ENCODE measurements around the gene MRPS23.

The MRPS23 gene

GRCh38 chr17:57864273-57864672, 14.4 kb upstream of the MRPS23 start:
- POLR2A ChIA-PET: interaction anchor here (1.4 to 2.5 kb wide), 2 partner anchors 11 to 122 kb away, joined by 5 to 10 read pairs; no protein-coding TSS in a partner anchor
- Histone ChIP-seq H3K36me3 (ENCODE audit: control insufficient read depth in 2 of 2, insufficient read depth in 1 of 2, low read length in 2 of 2) (peaks cover 0 to 14% of the 10 kb centered on the region in 2 experiments; a peak in 2 of 3 replicates), H3K9me3 (ENCODE audit: control insufficient read depth, insufficient read depth, low read depth, low read length) (no peaks in the 10 kb centered on the region), H3K4me1 (ENCODE audit: control insufficient read depth, insufficient read depth, low read length) (peaks cover 10% of the 10 kb centered on the region; the same call in 1 of the 2 replicates), H3K27ac (ENCODE audit: extremely low read depth, low read depth, low read length) (no peak overlapping the region), H3K4me3 (ENCODE audit: low read depth, low read length) (no peak overlapping the region)
- CTCF ChIA-PET: interaction anchor here (1.1 to 17.6 kb wide), 2 partner anchors 10 to 131 kb away, joined by 5 to 434 read pairs; partner anchors contain the start of gene VEZF1
- TF ChIP-seq ZNF184 (tag by site-specific recombination; IDR thresholded peaks at IDR 0.05) (no peak), ZNF426 (tag by site-specific recombination; IDR thresholded peaks at IDR 0.05) (no peak)

GRCh38 chr17:57862694-57863667, 13.1 kb upstream of the MRPS23 start:
- CTCF ChIA-PET: interaction anchor here (1.2 to 17.6 kb wide), 2 partner anchors 12 to 133 kb away, joined by 3 to 434 read pairs; partner anchors contain the start of gene VEZF1
- Histone ChIP-seq H3K36me3 (ENCODE audit: control insufficient read depth in 2 of 2, insufficient read depth in 1 of 2, low read length in 2 of 2) (peaks cover 0 to 8% of the 10 kb centered on the region in 2 experiments; a peak in 2 of 3 replicates), H3K4me3 (ENCODE audit: low read depth, low read length) (no peak overlapping the region), H3K9me3 (ENCODE audit: control insufficient read depth, insufficient read depth, low read depth, low read length) (no peaks in the 10 kb centered on the region), H3K4me1 (ENCODE audit: control insufficient read depth, insufficient read depth, low read length) (peaks cover 6% of the 10 kb centered on the region; the same call in 1 of the 2 replicates), H3K27ac (ENCODE audit: extremely low read depth, low read depth, low read length) (no peak overlapping the region)
- POLR2A ChIA-PET: interaction anchor here (0.7 to 2.6 kb wide), 5 partner anchors 12 to 144 kb away, joined by 3 to 10 read pairs (median 6); partner anchors contain the start of genes MRPS23 and SRSF1
- no peak for TF ChIP-seq ATF2 (tag by site-specific recombination; IDR thresholded peaks at IDR 0.05; ENCODE audit: low read depth)
- TF ChIP-seq KLF10 (tag by site-specific recombination; IDR thresholded peaks at IDR 0.05): no peak
- TF ChIP-seq ZNF311 (tag by site-specific recombination; IDR thresholded peaks at IDR 0.05; ENCODE audit: borderline replicate concordance): no peak
- TF ChIP-seq PRDM2 (tag by site-specific recombination; IDR thresholded peaks at IDR 0.05; ENCODE audit: borderline replicate concordance): no peak
- TF ChIP-seq KLF17 (tag by site-specific recombination; IDR thresholded peaks at IDR 0.05): no peak
- TF ChIP-seq ZNF645 (tag by site-specific recombination; IDR thresholded peaks at IDR 0.05): no peak
- no peak for TF ChIP-seq HOXC10 (CRISPR knock-in tag; IDR thresholded peaks at IDR 0.05)
- TF ChIP-seq ZNF416 (tag by site-specific recombination; IDR thresholded peaks at IDR 0.05): no peak
- no peak for TF ChIP-seq ZNF248 (tag by site-specific recombination; IDR thresholded peaks at IDR 0.05)
- peak; percentile 72 for TF ChIP-seq EGR2 (tag by site-specific recombination; IDR thresholded peaks at IDR 0.05; ENCODE audit: low read depth)
- no peak for TF ChIP-seq ZBTB49 (tag by site-specific recombination; IDR thresholded peaks at IDR 0.05; ENCODE audit: low read depth)
- no peak for TF ChIP-seq KLF1 (tag by site-specific recombination; IDR thresholded peaks at IDR 0.05)
- TF ChIP-seq ZNF704 (tag by site-specific recombination; IDR thresholded peaks at IDR 0.05): no peak
- peak; percentile 51; the same call in 1 of the 2 replicates for TF ChIP-seq ZFHX2 (tag by site-specific recombination; conservative IDR thresholded peaks at IDR 0.05)
